ENCODE data around the gene MRPL53.

GRCh38 chr2:74439803-74440377, 32.6 kb downstream of the MRPL53 start:
- TF ChIP-seq CTCF (IDR thresholded peaks at IDR 0.05; ENCODE audit: control extremely low read depth in 1 of 3, insufficient read depth in 1 of 3, low read depth in 1 of 3, low read length in 3 of 3) (no peak), POU5F1 (IDR thresholded peaks at IDR 0.05; ENCODE audit: low read depth, low read length) (no peak), RFX5 (IDR thresholded peaks at IDR 0.05; ENCODE audit: borderline replicate concordance, low read depth, low read length) (no peak)
